ENCODE measurements around the gene CECR2. TPM values are rescaled to one million over a fixed set of nuclear protein-coding genes. Genes with fewer than 3 reads are reported as not detected.

The CECR2 gene
- total RNA-seq, 1 experiment from 2014 or later: 154 TPM

DNA sequence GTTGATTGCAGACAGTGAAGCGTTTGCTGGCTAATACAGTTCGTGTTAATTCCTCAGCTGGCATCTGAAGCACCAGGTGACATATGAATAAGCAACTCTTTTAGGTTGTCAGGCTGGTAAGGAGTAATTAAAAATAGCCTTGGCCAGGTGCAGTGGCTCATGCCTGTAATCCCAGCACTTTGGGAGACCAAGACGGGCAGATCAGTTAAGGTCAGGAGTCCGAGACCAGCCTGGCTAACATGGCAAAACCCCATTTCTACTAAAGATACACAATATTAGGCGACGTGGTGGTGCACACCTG lies 74.9 kb downstream of the CECR2 start:
- Histone ChIP-seq H3K79me1 (ENCODE audit: insufficient read depth, low read depth, low read length, poor library complexity, severe bottlenecking) (peaks cover 24% of the 10 kb centered on the region), H3K4me2 (ENCODE audit: insufficient read depth, insufficient read length, low read length) (no peak overlapping the region), H4K20me1 (ENCODE audit: control insufficient read depth, insufficient read depth, insufficient read length) (peaks cover 3% of the 10 kb centered on the region), H2BK12ac (ENCODE audit: insufficient read length, low read depth, low read length) (no peak overlapping the region), H4K91ac (ENCODE audit: insufficient read length, low read depth, low read length) (no peak overlapping the region), H3K23ac (ENCODE audit: insufficient read length, low read depth, low read length) (no peak overlapping the region), H3K9me3 (ENCODE audit: control insufficient read depth, low read depth, low read length) (no peaks in the 10 kb centered on the region), H3K56ac (ENCODE audit: insufficient read length, low read depth, low read length) (no peak overlapping the region), H2AFZ (ENCODE audit: low read length) (no peak overlapping the region), H3T11ph (ENCODE audit: low read length) (no peak overlapping the region), H2BK5ac (ENCODE audit: insufficient read length, low read length) (no peak overlapping the region), H3K14ac (ENCODE audit: insufficient read depth, low read length) (no peak overlapping the region), H3K27ac (ENCODE audit: insufficient read length, low read depth, low read length) (no peak overlapping the region), H2BK20ac (ENCODE audit: low read depth, low read length, poor library complexity, severe bottlenecking) (no peak overlapping the region), H4K8ac (replicated peaks; ENCODE audit: insufficient read length, low read depth, low read length) (no peak overlapping the region), H3K27me3 (ENCODE audit: insufficient read depth, low read length) (no peaks in the 10 kb centered on the region), H2AK5ac (ENCODE audit: insufficient read length, low read length) (no peak overlapping the region), H3K9ac (ENCODE audit: extremely low read depth, insufficient read length, low read length) (no peak overlapping the region), H3K18ac (ENCODE audit: insufficient read length, low read depth, low read length) (no peak overlapping the region), H2BK15ac (ENCODE audit: low read depth, low read length) (no peak overlapping the region), H4K5ac (ENCODE audit: insufficient read length, low read depth, low read length) (no peak overlapping the region), H3K23me2 (ENCODE audit: insufficient read length, low read depth, low read length, poor library complexity, severe bottlenecking) (no peaks in the 10 kb centered on the region), H3K4me1 (ENCODE audit: insufficient read depth, low read length) (no peaks in the 10 kb centered on the region; the same call in 1 of the 2 replicates), H2BK120ac (ENCODE audit: low read depth, low read length, poor library complexity, severe bottlenecking) (no peak overlapping the region), H3K4ac (ENCODE audit: low read depth, low read length) (no peak overlapping the region), H3K79me2 (ENCODE audit: insufficient read depth, low read length) (peaks cover 47% of the 10 kb centered on the region; the same call in 1 of the 2 replicates)
- H3K9me3 Mint-ChIP-seq: no peaks in the 10 kb centered on the region
- H3K27me3 Mint-ChIP-seq (ENCODE audit: low read depth): no peaks in the 10 kb centered on the region
- TF ChIP-seq, protein P1, sequence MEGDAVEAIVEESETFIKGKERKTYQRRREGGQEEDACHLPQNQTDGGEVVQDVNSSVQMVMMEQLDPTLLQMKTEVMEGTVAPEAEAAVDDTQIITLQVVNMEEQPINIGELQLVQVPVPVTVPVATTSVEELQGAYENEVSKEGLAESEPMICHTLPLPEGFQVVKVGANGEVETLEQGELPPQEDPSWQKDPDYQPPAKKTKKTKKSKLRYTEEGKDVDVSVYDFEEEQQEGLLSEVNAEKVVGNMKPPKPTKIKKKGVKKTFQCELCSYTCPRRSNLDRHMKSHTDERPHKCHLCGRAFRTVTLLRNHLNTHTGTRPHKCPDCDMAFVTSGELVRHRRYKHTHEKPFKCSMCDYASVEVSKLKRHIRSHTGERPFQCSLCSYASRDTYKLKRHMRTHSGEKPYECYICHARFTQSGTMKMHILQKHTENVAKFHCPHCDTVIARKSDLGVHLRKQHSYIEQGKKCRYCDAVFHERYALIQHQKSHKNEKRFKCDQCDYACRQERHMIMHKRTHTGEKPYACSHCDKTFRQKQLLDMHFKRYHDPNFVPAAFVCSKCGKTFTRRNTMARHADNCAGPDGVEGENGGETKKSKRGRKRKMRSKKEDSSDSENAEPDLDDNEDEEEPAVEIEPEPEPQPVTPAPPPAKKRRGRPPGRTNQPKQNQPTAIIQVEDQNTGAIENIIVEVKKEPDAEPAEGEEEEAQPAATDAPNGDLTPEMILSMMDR (conservative IDR thresholded peaks at IDR 0.05): no peak
- WGBS (ENCODE audit: extremely low coverage, insufficient read length, low lambda C conversion rate): no CpG with 5 or more reads among the region's 6 CpGs
- no peak for DNase-seq
- H3K4me1 Mint-ChIP-seq: peaks cover 42 to 50% of the 10 kb centered on the region in 2 experiments
- peaks cover 2 to 20% (median 19%) of the 10 kb centered on the region in 3 experiments; a peak in 6 of 7 replicates for H3K36me3 Mint-ChIP-seq (ENCODE audit: insufficient read depth in 1 of 3, low read depth in 3 of 3)
- H3K4me3 Mint-ChIP-seq: no peak overlapping the region
- peak overlapping the region; percentile 67 to 94 (median 80); a peak in 3 of 7 replicates for H3K27ac Mint-ChIP-seq
